ENCODE results near the gene LTBP3. TPM values are rescaled to one million over a fixed set of nuclear protein-coding genes. Genes with fewer than 3 reads are reported as not detected.
A peak's percentile ranks its signal among the peaks of the same experiment; 100 is the strongest.
"Not testable (repeated sequence)": the region's sequence is repeated elsewhere in the genome, so short reads cannot be mapped to it uniquely, and the experiment has no call there.

Gene LTBP3
- total RNA-seq, 1 donor from 2014 or later, result 1.7 TPM

GRCh38 chr11:65516135-65516968 lies 41.8 kb downstream of the LTBP3 start:
- Mint-ChIP-seq H3K4me1 (ENCODE audit: unreplicated experiment) (peaks cover 2% of the 10 kb centered on the region), H3K27me3 (ENCODE audit: unreplicated experiment) (peaks cover 4% of the 10 kb centered on the region), H3K9me3 (ENCODE audit: unreplicated experiment) (no peaks in the 10 kb centered on the region), H3K27ac (ENCODE audit: unreplicated experiment) (no peak overlapping the region), H3K4me3 (ENCODE audit: unreplicated experiment) (no peak overlapping the region), H3K36me3 (ENCODE audit: low read depth, unreplicated experiment) (no peaks in the 10 kb centered on the region)
- DNase-seq (ENCODE audit: low spot score), result no peak
- TF ChIP-seq CTCF (IDR thresholded peaks at IDR 0.05; ENCODE audit: unreplicated experiment), result no peak

- H3K4me3 Mint-ChIP-seq (ENCODE audit: unreplicated experiment); H3K9me3 Mint-ChIP-seq (ENCODE audit: unreplicated experiment); H3K36me3 Mint-ChIP-seq (ENCODE audit: low read depth, unreplicated experiment); H3K4me1 Mint-ChIP-seq (ENCODE audit: unreplicated experiment); H3K27me3 Mint-ChIP-seq (ENCODE audit: unreplicated experiment); DNase-seq (ENCODE audit: low spot score); H3K27ac Mint-ChIP-seq (ENCODE audit: unreplicated experiment): not testable (repeated sequence)
Measured at GRCh38 chr11:65512311-65512710, 45.8 kb downstream of the LTBP3 start.

- H3K9me3 Mint-ChIP-seq (ENCODE audit: unreplicated experiment), result no peaks in the 10 kb centered on the region
- peak overlapping the region; percentile 75 for H3K27ac Mint-ChIP-seq (ENCODE audit: unreplicated experiment)
- peaks cover 29% of the 10 kb centered on the region for H3K36me3 Mint-ChIP-seq (ENCODE audit: low read depth, unreplicated experiment)
- peaks cover 10% of the 10 kb centered on the region for H3K27me3 Mint-ChIP-seq (ENCODE audit: unreplicated experiment)
- no peak for TF ChIP-seq CTCF (IDR thresholded peaks at IDR 0.05; ENCODE audit: unreplicated experiment)
- peaks cover 31% of the 10 kb centered on the region for H3K4me1 Mint-ChIP-seq (ENCODE audit: unreplicated experiment)
- H3K4me3 Mint-ChIP-seq (ENCODE audit: unreplicated experiment), result peak overlapping the region; percentile 64
- DNase-seq (ENCODE audit: low spot score), result no peak
Measured at GRCh38 chr11:65506772-65507505, 51.2 kb downstream of the LTBP3 start.

GRCh38 chr11:65506290-65506771 lies 51.8 kb downstream of the LTBP3 start:
- Mint-ChIP-seq H3K4me1 (ENCODE audit: unreplicated experiment) (peaks cover 36% of the 10 kb centered on the region), H3K9me3 (ENCODE audit: unreplicated experiment) (no peaks in the 10 kb centered on the region), H3K27ac (ENCODE audit: unreplicated experiment) (no peak overlapping the region), H3K4me3 (ENCODE audit: unreplicated experiment) (peak overlapping the region; percentile 64), H3K27me3 (ENCODE audit: unreplicated experiment) (peaks cover 16% of the 10 kb centered on the region), H3K36me3 (ENCODE audit: low read depth, unreplicated experiment) (peaks cover 29% of the 10 kb centered on the region)
- TF ChIP-seq CTCF (IDR thresholded peaks at IDR 0.05; ENCODE audit: unreplicated experiment), result no peak
- no peak for DNase-seq (ENCODE audit: low spot score)

GRCh38 chr11:65505466-65506289 lies 52.5 kb downstream of the LTBP3 start:
- no peak for TF ChIP-seq CTCF (IDR thresholded peaks at IDR 0.05; ENCODE audit: unreplicated experiment)
- Mint-ChIP-seq H3K27me3 (ENCODE audit: unreplicated experiment) (peaks cover 17% of the 10 kb centered on the region), H3K4me1 (ENCODE audit: unreplicated experiment) (peaks cover 38% of the 10 kb centered on the region), H3K27ac (ENCODE audit: unreplicated experiment) (peak overlapping the region; percentile 54), H3K4me3 (ENCODE audit: unreplicated experiment) (peak overlapping the region; percentile 64), H3K9me3 (ENCODE audit: unreplicated experiment) (no peaks in the 10 kb centered on the region), H3K36me3 (ENCODE audit: low read depth, unreplicated experiment) (peaks cover 29% of the 10 kb centered on the region)
- DNase-seq (ENCODE audit: low spot score), result no peak
